Measurements from ENCODE around the gene POU2AF2. TPM values are rescaled to one million over a fixed set of nuclear protein-coding genes. Genes with fewer than 3 reads are reported as not detected.

Gene POU2AF2
- total RNA-seq, 3 donors from 2014 or later (not counting 1 experiment from before 2014, with no cell fraction given): not detected

GRCh38 chr11:111334532-111335502 lies 89.3 kb downstream of the POU2AF2 start:
- no peak overlapping the region for H3K27ac Mint-ChIP-seq
- DNase-seq (no peak), ATAC-seq (no peak)
- 86% methylated on average over 9 of the region's 9 CpGs for WGBS (ENCODE audit: insufficient coverage)
- peaks cover 23 to 25% of the 10 kb centered on the region in 2 donors for H3K27me3 Mint-ChIP-seq (ENCODE audit: low read depth in 2 of 2)
- no peaks in the 10 kb centered on the region for H3K27me3 ChIP-seq (ENCODE audit: control insufficient read depth, insufficient read depth, low read length)
- intact Hi-C loops (cut with micrococcal nuclease): no loop called here
- no peak overlapping the region for H3K27ac ChIP-seq (ENCODE audit: low read length)
- no peak overlapping the region for H3K4me3 Mint-ChIP-seq
- no peaks in the 10 kb centered on the region for H3K4me1 Mint-ChIP-seq
- peaks cover 3 to 4% of the 10 kb centered on the region in 2 donors for H3K9me3 Mint-ChIP-seq
- TF ChIP-seq CTCF (IDR thresholded peaks at IDR 0.05): no peak
- H3K9me3 ChIP-seq (ENCODE audit: control insufficient read depth, insufficient read depth, low read length): no peaks in the 10 kb centered on the region
- H3K36me3 ChIP-seq (ENCODE audit: control insufficient read depth, insufficient read depth, low read length): no peaks in the 10 kb centered on the region
- H3K4me3 ChIP-seq (ENCODE audit: low read length): no peak overlapping the region
- H3K4me1 ChIP-seq (ENCODE audit: control insufficient read depth, insufficient read depth, low read length): no peaks in the 10 kb centered on the region
- H3K36me3 Mint-ChIP-seq: no peaks in the 10 kb centered on the region

GRCh38 chr11:111335549-111335948 lies 90.0 kb downstream of the POU2AF2 start:
- H3K9me3 Mint-ChIP-seq: peaks cover 3 to 4% of the 10 kb centered on the region in 2 donors
- Histone ChIP-seq H3K9me3 (ENCODE audit: control insufficient read depth, insufficient read depth, low read length) (no peaks in the 10 kb centered on the region), H3K36me3 (ENCODE audit: control insufficient read depth, insufficient read depth, low read length) (no peaks in the 10 kb centered on the region), H3K4me1 (ENCODE audit: control insufficient read depth, insufficient read depth, low read length) (no peaks in the 10 kb centered on the region), H3K27ac (ENCODE audit: low read length) (no peak overlapping the region), H3K27me3 (ENCODE audit: control insufficient read depth, insufficient read depth, low read length) (no peaks in the 10 kb centered on the region), H3K4me3 (ENCODE audit: low read length) (no peak overlapping the region)
- H3K4me1 Mint-ChIP-seq: no peaks in the 10 kb centered on the region
- DNase-seq (no peak), ATAC-seq (no peak)
- H3K27ac Mint-ChIP-seq: no peak overlapping the region
- WGBS (ENCODE audit: insufficient coverage): 88% methylated on average over 6 of the region's 6 CpGs
- TF ChIP-seq CTCF (IDR thresholded peaks at IDR 0.05): no peak
- intact Hi-C loops (cut with micrococcal nuclease): no loop called here
- no peak overlapping the region for H3K4me3 Mint-ChIP-seq
- H3K27me3 Mint-ChIP-seq (ENCODE audit: low read depth in 2 of 2): peaks cover 25 to 30% of the 10 kb centered on the region in 2 donors
- no peaks in the 10 kb centered on the region for H3K36me3 Mint-ChIP-seq

Other genes starting within 250 kb of the POU2AF2 start
- gene POU2AF3, start 52.8 kb downstream of the POU2AF2 start, total RNA-seq: not detected
- 10 to 100 TPM in 1 of 3 donors, 1 to 10 TPM in 1, under 1 TPM in 1; 0.82 to 16.8 (median 1.1) TPM for gene POU2AF1, start 133.6 kb downstream of the POU2AF2 start, total RNA-seq